ENCODE results near the gene CEBPE.

CEBPE gene

GRCh38 chr14:23078692-23079116 is 40.4 kb downstream of the CEBPE start:
- Mint-ChIP-seq H3K4me3 (no peak overlapping the region), H3K36me3 (ENCODE audit: low read depth) (peaks cover 71% of the 10 kb centered on the region), H3K4me1 (peaks cover 5% of the 10 kb centered on the region), H3K27ac (peak overlapping the region; percentile 71), H3K9me3 (no peaks in the 10 kb centered on the region), H3K27me3 (ENCODE audit: low read depth, poor library complexity) (no peaks in the 10 kb centered on the region)
- DNase-seq = no peak
- no peak for TF ChIP-seq CTCF (IDR thresholded peaks at IDR 0.05)

GRCh38 chr14:23077962-23078361 is 41.1 kb downstream of the CEBPE start:
- Mint-ChIP-seq H3K9me3 (no peaks in the 10 kb centered on the region), H3K27ac (peak overlapping the region; percentile 91), H3K4me3 (no peak overlapping the region), H3K27me3 (ENCODE audit: low read depth, poor library complexity) (no peaks in the 10 kb centered on the region), H3K36me3 (ENCODE audit: low read depth) (peaks cover 65% of the 10 kb centered on the region), H3K4me1 (peaks cover 7% of the 10 kb centered on the region)
- no peak for DNase-seq
- no peak for TF ChIP-seq CTCF (IDR thresholded peaks at IDR 0.05)

GRCh38 chr14:23076785-23077408 is 42.2 kb downstream of the CEBPE start:
- no peaks in the 10 kb centered on the region for H3K27me3 Mint-ChIP-seq (ENCODE audit: low read depth, poor library complexity)
- no peak overlapping the region for H3K4me3 Mint-ChIP-seq
- DNase-seq = no peak
- TF ChIP-seq CTCF (IDR thresholded peaks at IDR 0.05) = peak; percentile 57
- no peak overlapping the region for H3K27ac Mint-ChIP-seq
- H3K4me1 Mint-ChIP-seq = peaks cover 18% of the 10 kb centered on the region
- H3K36me3 Mint-ChIP-seq (ENCODE audit: low read depth) = peaks cover 74% of the 10 kb centered on the region
- no peaks in the 10 kb centered on the region for H3K9me3 Mint-ChIP-seq

- Mint-ChIP-seq H3K27ac (no peak overlapping the region), H3K27me3 (ENCODE audit: low read depth, poor library complexity) (no peaks in the 10 kb centered on the region), H3K4me3 (no peak overlapping the region), H3K9me3 (no peaks in the 10 kb centered on the region), H3K36me3 (ENCODE audit: low read depth) (peaks cover 54% of the 10 kb centered on the region), H3K4me1 (peaks cover 33% of the 10 kb centered on the region)
- TF ChIP-seq CTCF (IDR thresholded peaks at IDR 0.05) = no peak
- DNase-seq = no peak
Measured at GRCh38 chr14:23074906-23075305, 44.1 kb downstream of the CEBPE start.

- peaks cover 54% of the 10 kb centered on the region for H3K4me1 Mint-ChIP-seq
- no peaks in the 10 kb centered on the region for H3K9me3 Mint-ChIP-seq
- H3K36me3 Mint-ChIP-seq (ENCODE audit: low read depth) = peaks cover 47% of the 10 kb centered on the region
- no peak for DNase-seq
- peak overlapping the region; percentile 97 for H3K27ac Mint-ChIP-seq
- no peak for TF ChIP-seq CTCF (IDR thresholded peaks at IDR 0.05)
- no peaks in the 10 kb centered on the region for H3K27me3 Mint-ChIP-seq (ENCODE audit: low read depth, poor library complexity)
- peak overlapping the region; percentile 97 for H3K4me3 Mint-ChIP-seq
Measured at GRCh38 chr14:23071921-23072539, 47.0 kb downstream of the CEBPE start.

Data from nephron progenitor cell (in vitro differentiated cells).